ENCODE data around the gene GALR3. TPM values are rescaled to one million over a fixed set of nuclear protein-coding genes. Genes with fewer than 3 reads are reported as not detected.

Gene GALR3
- total RNA-seq, 1 donor = under 0.01 TPM

DNA sequence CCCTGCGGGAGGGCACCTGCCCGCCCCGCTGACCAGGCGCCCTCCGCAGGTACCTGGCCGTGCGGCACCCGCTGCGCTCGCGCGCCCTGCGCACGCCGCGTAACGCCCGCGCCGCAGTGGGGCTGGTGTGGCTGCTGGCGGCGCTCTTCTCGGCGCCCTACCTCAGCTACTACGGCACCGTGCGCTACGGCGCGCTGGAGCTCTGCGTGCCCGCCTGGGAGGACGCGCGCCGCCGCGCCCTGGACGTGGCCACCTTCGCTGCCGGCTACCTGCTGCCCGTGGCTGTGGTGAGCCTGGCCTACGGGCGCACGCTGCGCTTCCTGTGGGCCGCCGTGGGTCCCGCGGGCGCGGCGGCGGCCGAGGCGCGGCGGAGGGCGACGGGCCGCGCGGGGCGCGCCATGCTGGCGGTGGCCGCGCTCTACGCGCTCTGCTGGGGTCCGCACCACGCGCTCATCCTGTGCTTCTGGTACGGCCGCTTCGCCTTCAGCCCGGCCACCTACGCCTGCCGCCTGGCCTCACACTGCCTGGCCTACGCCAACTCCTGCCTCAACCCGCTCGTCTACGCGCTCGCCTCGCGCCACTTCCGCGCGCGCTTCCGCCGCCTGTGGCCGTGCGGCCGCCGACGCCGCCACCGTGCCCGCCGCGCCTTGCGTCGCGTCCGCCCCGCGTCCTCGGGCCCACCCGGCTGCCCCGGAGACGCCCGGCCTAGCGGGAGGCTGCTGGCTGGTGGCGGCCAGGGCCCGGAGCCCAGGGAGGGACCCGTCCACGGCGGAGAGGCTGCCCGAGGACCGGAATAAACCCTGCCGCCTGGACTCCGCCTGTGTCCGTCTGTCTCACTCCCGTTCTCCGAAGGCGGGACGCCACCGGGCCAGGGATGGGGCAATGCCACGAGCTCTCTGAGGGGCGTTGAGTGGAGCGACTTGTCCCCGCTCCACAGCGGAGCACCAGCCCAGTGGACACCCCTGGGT is 1.8 kb downstream of the GALR3 start:
- H3K4me3 ChIP-seq (ENCODE audit: low read depth, low read length) = peak overlapping the region; percentile 46
- TF ChIP-seq, protein P1, sequence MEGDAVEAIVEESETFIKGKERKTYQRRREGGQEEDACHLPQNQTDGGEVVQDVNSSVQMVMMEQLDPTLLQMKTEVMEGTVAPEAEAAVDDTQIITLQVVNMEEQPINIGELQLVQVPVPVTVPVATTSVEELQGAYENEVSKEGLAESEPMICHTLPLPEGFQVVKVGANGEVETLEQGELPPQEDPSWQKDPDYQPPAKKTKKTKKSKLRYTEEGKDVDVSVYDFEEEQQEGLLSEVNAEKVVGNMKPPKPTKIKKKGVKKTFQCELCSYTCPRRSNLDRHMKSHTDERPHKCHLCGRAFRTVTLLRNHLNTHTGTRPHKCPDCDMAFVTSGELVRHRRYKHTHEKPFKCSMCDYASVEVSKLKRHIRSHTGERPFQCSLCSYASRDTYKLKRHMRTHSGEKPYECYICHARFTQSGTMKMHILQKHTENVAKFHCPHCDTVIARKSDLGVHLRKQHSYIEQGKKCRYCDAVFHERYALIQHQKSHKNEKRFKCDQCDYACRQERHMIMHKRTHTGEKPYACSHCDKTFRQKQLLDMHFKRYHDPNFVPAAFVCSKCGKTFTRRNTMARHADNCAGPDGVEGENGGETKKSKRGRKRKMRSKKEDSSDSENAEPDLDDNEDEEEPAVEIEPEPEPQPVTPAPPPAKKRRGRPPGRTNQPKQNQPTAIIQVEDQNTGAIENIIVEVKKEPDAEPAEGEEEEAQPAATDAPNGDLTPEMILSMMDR (IDR thresholded peaks at IDR 0.05; ENCODE audit: insufficient read depth, low read depth, low read length) = no peak
- peak; percentile 39 for DNase-seq (ENCODE audit: low read depth)

DNA sequence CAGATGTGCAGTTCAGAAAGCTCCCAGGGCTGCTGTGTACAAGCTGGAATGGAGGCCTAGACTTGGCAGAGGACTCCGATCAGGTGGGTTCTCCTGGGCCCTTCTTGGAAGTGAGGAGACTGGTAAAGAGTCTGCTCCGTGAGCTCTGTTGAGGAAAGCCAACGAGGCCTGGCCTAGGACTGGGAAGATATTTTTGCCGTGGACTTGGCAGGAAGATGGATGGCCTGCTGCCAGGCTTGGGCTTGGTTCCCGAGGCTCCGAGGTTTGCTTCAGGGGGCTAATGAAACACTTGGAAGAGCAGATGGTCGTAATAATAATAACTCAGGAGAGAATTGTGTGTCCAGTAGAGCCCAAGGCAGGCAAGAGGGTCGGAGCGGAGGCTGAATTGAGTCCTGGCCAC is 3.9 kb downstream of the GALR3 start:
- DNase-seq (ENCODE audit: low read depth) = no peak
- TF ChIP-seq, protein P1 (IDR thresholded peaks at IDR 0.05; ENCODE audit: insufficient read depth, low read depth, low read length) = no peak

DNA sequence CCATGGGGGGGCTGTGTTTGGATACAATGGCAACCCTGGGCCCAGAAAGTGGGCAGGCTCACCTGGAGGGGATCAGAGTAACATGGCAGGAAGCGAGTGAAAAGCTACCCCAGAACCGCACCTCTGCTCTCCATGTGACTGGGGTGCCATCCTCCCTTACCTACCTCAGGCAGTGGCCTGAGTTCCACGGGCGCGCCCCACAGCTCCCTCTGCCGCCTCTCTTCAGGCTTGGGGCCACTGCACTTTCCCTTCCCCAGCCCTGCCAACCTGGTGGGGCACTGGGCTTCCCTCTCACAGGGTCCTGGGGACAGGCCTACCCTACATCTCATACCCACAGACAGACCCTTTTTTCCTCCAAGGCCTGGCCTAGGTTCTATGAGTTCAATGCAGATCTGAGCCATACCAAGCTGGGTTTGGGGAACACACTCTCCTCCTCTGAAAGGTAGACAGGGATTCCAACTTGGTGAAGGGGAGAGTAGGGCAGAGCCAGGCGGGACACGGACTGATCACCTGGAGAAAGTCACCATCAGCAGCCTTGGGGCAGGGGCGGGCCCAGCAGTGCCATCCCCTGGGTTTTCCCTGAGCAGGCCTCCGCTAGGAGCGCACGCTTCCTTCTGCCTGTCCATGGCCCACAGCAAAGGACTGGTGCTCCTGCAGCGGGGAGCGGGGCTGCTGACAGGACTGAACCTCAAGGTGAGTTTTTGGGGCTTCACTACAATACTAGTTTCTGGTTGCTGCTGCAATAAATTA is 7.1 kb downstream of the GALR3 start:
- TF ChIP-seq, protein P1 (IDR thresholded peaks at IDR 0.05; ENCODE audit: insufficient read depth, low read depth, low read length) = no peak
- no peak overlapping the region for H3K4me3 ChIP-seq (ENCODE audit: low read depth, low read length)
- no peak for DNase-seq (ENCODE audit: low read depth)

More for the DNA sequence above, 3.9 kb downstream of the GALR3 start:
- H3K4me3 ChIP-seq (ENCODE audit: low read depth, low read length) = no peak overlapping the region

DNA sequence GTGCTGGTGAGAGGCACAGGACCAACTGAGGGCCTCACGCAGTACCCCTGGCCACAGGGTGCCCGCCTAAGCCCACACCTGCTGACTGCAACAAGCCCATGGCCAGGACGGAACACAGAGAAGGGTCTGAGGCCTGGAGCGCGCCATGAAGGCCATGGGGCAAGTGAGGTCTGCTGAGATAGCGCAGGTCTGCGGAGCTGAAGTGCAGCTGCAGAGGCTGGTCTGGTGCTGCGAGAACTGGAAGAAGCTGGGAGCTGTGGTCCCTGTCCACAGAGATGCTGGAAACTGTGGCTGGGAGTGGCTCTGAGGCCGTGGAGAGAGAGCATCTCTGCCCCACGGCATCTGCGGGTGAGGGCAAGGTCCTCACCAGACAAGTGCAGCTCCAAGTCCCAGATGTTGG is 8.3 kb downstream of the GALR3 start:
- no peak overlapping the region for H3K4me3 ChIP-seq (ENCODE audit: low read depth, low read length)
- DNase-seq (ENCODE audit: low read depth) = no peak
- TF ChIP-seq, protein P1 (IDR thresholded peaks at IDR 0.05; ENCODE audit: insufficient read depth, low read depth, low read length) = no peak

DNA sequence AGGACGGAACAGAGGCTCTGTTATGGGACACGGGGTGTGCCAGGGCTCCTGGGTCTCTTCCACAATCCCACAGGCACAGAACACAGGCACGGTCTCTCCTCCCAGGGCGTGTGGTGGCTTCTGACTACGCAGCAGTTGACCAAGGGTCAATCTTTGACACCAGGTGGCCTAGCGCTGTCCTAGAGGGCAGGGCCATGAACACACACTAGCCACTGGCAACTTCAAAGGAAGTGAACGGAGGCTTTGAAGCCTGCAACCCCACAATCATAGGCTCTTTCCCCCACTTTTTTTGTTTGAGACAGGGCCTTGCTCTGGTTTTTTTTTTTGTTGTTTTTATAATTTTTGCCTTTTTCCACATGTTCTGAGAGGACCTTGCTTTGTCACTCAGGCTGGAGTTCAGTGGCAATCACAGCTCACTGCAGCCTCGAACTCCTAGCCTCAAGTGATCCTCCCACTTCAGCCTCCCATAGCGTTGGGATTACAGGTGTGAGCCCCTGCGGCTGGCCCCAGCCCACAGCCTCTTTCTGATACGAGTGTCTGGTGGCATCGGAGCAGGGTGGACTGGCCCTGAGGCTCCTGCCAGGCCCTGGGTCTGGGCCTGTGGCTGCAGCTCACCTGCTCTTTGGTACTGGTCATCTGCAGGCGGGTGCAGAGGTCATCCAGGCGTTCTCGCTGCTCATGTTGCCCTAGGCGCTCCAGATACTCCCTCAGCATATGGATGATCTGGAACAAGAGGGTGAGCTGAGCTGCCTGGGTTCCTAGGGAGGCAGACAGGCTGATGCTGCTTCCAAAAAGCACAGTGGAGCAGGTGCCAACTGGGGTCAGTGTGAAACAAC is 9.1 kb downstream of the GALR3 start:
- no peak overlapping the region for H3K4me3 ChIP-seq (ENCODE audit: low read depth, low read length)
- TF ChIP-seq, protein P1 (IDR thresholded peaks at IDR 0.05; ENCODE audit: insufficient read depth, low read depth, low read length) = no peak
- DNase-seq (ENCODE audit: low read depth) = no peak

All from fibroblast of villous mesenchyme (primary cell).